ENCODE measurements around the gene HSPB3.

DNA sequence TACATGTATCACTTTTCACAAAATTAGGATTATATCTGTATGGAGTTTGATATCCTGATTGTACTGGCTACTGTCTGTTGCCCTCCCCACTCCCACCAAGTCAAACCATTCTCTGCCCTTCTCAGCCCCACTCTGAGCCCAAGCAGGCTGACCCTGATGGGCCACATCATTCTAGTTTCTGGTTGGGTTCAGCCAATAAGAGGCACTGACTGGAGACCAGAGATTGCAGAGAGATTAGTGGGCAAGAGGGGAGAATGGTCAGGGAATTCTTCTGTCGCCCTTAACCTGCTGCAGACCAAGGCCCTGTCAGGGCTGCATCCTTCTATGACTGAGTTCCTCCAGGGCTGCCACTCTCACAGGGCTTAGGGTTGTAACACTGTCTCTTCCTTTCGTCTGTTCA is 2.7 kb downstream of the HSPB3 start:
- TF ChIP-seq, protein P1, sequence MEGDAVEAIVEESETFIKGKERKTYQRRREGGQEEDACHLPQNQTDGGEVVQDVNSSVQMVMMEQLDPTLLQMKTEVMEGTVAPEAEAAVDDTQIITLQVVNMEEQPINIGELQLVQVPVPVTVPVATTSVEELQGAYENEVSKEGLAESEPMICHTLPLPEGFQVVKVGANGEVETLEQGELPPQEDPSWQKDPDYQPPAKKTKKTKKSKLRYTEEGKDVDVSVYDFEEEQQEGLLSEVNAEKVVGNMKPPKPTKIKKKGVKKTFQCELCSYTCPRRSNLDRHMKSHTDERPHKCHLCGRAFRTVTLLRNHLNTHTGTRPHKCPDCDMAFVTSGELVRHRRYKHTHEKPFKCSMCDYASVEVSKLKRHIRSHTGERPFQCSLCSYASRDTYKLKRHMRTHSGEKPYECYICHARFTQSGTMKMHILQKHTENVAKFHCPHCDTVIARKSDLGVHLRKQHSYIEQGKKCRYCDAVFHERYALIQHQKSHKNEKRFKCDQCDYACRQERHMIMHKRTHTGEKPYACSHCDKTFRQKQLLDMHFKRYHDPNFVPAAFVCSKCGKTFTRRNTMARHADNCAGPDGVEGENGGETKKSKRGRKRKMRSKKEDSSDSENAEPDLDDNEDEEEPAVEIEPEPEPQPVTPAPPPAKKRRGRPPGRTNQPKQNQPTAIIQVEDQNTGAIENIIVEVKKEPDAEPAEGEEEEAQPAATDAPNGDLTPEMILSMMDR (IDR thresholded peaks at IDR 0.05; ENCODE audit: poor library complexity): no peak
- TF ChIP-seq EZH2phosphoT487 (IDR thresholded peaks at IDR 0.05; ENCODE audit: low read depth, severe bottlenecking, unreplicated experiment): no peak

Measured in hepatocyte (in vitro differentiated cells).